ENCODE data around the gene RFPL2. TPM values are rescaled to one million over a fixed set of nuclear protein-coding genes. Genes with fewer than 3 reads are reported as not detected.

RFPL2 gene
- total and polyA plus RNA-seq, 2 of the 13 experiments (the other 11 are each of a cell fraction or from before 2014, with no cell fraction given), result not detected

DNA sequence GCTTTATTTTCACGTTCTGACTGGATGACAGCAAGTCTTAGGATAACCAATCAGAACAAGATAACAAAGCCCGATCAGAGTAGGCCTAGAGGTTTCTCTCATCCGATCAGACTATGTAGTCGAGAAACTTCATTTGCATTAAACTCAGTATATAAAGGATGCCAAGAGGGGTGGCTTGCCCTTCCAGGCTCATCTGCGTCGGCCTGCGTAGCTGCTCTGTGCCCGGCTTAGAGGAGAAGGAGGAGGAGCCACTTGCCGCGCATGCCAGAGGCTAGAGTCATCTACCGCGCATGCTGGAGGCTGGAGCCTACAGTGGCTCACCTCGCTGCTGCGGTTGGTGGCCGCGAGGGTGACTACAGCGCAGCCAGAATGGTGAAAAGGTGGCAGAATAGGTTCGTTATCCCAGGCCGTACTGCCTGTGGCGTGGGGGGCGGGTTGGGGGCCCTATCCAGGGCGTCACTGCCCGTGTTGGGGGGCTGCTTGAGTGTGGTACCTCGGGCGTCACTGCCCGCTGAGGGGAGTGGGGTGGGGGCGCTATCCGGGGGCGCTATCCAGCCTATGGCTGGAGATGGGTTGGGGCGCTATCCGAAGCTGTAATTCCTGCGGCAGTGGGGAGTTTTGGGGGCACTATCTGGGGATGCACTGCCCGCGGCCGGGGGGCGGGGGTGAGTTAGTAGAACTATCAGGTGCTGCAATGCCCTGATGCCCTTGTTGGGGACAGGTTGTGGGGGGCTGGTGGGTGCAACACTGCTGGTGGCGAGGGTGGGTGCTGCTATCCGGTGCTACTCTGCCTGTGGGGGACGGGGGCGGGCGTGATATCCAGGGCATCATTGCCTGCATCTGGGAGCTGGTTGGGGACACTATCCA is at the start of gene RFPL2 (continued):
- TF ChIP-seq HNF1B (CRISPR knock-in tag; IDR thresholded peaks at IDR 0.05), result peak; percentile 20; the same call in 1 of the 2 replicates
- TF ChIP-seq ZIK1 (CRISPR knock-in tag; IDR thresholded peaks at IDR 0.05; ENCODE audit: borderline replicate concordance, low read depth), result no peak
- no peak for TF ChIP-seq KIAA2018 (CRISPR knock-in tag; IDR thresholded peaks at IDR 0.05; ENCODE audit: borderline replicate concordance)
- no peak for TF ChIP-seq ZNF615 (CRISPR knock-in tag; IDR thresholded peaks at IDR 0.05; ENCODE audit: borderline replicate concordance)
- no peak for TF ChIP-seq ZFP36 (IDR thresholded peaks at IDR 0.05; ENCODE audit: borderline replicate concordance, low read depth, low read length, partially characterized antibody)
- TF ChIP-seq ZNF3 (CRISPR knock-in tag; IDR thresholded peaks at IDR 0.05), result no peak
- 0 out of 4 replicates have a peak, but pooled peaks of 1 of the 2 experiments have one; percentile 23 for TF ChIP-seq KLF16 (CRISPR knock-in tag; IDR thresholded peaks at IDR 0.05)
- no peak for TF ChIP-seq ZNF766 (CRISPR knock-in tag; IDR thresholded peaks at IDR 0.05; ENCODE audit: borderline replicate concordance)
- TF ChIP-seq FIP1L1 (IDR thresholded peaks at IDR 0.05; ENCODE audit: borderline replicate concordance, insufficient read depth, low read depth, low read length), result no peak
- no peak for TF ChIP-seq ZFYVE20 (CRISPR knock-in tag; IDR thresholded peaks at IDR 0.05; ENCODE audit: borderline replicate concordance, low read depth)
- TF ChIP-seq, protein P1, sequence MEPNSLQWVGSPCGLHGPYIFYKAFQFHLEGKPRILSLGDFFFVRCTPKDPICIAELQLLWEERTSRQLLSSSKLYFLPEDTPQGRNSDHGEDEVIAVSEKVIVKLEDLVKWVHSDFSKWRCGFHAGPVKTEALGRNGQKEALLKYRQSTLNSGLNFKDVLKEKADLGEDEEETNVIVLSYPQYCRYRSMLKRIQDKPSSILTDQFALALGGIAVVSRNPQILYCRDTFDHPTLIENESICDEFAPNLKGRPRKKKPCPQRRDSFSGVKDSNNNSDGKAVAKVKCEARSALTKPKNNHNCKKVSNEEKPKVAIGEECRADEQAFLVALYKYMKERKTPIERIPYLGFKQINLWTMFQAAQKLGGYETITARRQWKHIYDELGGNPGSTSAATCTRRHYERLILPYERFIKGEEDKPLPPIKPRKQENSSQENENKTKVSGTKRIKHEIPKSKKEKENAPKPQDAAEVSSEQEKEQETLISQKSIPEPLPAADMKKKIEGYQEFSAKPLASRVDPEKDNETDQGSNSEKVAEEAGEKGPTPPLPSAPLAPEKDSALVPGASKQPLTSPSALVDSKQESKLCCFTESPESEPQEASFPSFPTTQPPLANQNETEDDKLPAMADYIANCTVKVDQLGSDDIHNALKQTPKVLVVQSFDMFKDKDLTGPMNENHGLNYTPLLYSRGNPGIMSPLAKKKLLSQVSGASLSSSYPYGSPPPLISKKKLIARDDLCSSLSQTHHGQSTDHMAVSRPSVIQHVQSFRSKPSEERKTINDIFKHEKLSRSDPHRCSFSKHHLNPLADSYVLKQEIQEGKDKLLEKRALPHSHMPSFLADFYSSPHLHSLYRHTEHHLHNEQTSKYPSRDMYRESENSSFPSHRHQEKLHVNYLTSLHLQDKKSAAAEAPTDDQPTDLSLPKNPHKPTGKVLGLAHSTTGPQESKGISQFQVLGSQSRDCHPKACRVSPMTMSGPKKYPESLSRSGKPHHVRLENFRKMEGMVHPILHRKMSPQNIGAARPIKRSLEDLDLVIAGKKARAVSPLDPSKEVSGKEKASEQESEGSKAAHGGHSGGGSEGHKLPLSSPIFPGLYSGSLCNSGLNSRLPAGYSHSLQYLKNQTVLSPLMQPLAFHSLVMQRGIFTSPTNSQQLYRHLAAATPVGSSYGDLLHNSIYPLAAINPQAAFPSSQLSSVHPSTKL (CRISPR knock-in tag; IDR thresholded peaks at IDR 0.05), result 0 out of 2 replicates have a peak, but pooled peaks have one; percentile 12
- TF ChIP-seq ELF4 (CRISPR knock-in tag; IDR thresholded peaks at IDR 0.05; ENCODE audit: borderline replicate concordance), result no peak
- no peak for TF ChIP-seq JDP2 (CRISPR knock-in tag; IDR thresholded peaks at IDR 0.05; ENCODE audit: borderline replicate concordance)

All from HepG2 (cell line).